NCI-H1694 (cell line): Measurements from ENCODE around the gene DNAAF5.

Experiments used
- DNase-seq: peaks from one replicate; lab custom pipeline; 2025; lab: John Stamatoyannopoulos, UW

DNAAF5 gene

DNA sequence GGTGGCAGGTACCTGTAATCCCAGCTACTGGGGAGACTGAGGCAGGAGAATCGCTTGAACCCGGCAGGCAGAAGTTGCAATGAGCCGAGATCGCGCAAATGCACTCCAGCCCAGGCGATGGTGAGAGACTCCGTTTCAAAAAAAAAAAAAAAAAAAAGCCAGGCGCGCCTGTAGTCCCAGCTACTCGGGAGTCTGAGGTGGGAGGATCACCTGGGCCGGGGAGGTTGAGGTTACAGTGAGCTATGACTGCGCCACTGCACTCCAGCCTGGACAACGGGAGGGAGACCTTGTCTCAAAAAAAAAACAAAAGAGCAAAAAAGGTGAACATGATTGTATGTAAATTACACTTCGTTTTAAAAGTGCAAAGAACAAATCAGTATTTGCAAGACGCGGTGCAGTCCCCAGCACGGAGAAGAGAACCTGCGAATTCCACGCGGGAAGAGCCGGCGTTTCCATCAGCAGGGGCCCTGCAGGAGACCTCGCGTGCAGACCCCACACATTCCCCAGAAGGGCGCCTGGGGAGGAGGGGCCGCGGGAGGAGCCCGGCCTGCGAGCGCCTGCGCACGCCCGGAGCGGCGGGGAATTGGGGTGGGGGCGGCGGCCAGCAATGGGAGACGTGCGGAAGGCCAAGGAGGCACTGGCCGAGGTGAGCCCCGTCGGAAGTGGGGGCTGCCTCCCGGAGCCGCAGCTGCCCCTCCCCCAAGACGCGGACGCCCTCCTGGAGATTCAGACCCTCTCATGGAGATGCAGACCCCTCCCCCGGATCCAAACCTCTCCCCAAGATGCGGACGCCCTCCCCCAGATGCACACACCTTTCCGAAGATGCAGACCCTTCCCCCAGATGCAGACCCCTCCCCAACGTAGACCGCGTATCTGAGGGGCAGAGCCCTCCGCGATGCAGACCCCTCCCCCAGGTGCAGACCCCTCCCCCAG, 89.1 kb downstream of the DNAAF5 start:
- peak; percentile 42 for DNase-seq

DNA sequence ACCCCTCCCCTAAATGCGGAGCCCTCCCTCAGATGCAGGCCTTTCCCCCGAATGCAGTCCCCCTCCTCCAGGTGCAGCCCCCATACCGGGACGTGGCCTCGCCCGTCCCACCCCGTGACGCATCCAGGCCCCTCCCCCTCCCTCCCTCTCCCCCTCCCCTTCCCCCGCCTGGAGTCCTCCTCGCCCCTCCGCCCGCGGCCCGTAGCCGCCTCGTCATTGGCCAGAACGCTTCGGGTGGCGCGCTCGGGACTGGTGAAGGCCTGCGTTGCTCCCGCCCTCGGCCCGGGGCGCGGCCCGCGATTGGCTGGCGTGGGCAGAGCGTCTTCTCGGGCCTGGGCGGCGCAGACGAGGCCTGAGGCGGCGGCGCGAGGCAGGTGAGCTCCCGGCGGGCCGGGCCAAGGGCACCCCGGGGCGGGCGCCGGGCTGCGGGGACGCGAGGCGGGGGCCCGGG, 89.8 kb downstream of the DNAAF5 start:
- DNase-seq: peak; percentile 92

DNA sequence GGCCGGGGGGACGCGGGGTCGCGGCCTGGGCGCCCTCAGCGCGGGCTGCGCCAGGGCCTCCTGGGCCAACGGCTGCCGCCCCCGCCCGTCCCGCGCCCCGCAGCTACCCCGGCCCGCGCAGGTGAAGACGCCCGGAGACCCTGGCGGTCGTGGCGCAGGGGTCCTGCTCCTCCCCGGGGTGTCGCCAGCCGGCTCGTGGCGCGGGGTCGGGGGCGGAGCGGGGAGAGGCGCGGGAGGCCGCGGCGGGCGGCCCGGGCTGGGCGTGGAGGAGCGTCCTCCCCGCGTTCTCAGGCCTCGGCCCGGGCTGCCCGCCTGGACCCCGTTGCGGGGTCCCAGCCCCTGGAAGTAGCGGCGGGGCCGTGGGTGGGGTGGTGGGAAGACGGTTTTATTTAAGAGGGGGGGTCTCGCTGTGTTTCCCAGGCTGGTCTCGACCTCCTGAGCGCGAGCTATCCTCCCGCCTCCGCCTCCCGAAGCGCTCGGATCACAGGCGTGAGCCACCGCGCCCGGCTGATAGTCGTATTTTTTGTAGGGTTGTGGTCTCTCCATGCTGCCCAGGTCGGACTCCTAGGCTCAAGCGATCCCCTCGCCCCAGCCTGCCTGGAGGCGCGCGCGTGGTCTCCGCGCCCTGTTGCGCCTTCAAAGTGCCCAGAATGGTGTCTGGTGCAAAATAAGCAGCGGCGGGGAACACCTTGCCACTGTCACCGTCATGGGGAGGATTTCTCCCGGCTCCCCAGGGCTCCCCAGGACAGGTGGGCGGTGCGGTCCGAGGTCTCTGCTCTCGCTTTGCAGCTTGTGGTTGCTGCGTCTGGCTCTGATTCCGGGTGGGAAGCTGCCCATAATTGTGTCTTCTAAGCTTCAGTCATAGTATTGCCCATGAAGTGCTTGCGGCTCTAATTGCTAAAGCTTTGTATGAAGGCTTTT, 90.5 kb downstream of the DNAAF5 start:
- no peak for DNase-seq

DNA sequence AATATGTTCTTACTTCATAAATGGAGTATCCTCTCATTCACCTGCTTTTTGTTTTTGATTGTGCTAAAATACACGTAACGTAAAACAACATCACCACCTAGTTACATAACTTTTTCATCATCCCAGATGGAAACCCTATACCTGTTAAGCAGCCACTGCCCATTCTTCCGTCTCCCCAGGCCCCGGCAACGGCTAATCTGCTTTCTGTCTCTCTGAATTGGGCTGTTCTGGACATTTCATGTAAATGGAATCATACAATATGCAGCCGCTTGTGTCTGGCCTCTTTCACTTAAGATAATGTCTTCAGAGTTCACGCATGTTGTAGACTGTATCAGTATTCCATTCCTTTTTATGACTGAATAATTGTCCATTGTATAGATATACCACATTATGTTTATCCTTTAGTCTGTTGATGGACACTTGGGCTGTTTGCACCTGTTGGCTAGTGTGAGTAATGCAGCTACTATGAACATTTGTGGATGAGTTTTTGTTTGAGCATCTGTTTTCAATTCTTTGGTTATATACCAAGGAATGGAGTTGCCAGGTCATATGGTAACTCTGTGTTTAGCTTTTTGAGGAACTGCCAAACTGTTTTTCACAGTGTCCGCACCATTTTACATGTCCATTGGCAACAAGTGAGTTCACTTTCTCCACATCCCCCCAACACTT, 91.7 kb downstream of the DNAAF5 start:
- no peak for DNase-seq

DNA sequence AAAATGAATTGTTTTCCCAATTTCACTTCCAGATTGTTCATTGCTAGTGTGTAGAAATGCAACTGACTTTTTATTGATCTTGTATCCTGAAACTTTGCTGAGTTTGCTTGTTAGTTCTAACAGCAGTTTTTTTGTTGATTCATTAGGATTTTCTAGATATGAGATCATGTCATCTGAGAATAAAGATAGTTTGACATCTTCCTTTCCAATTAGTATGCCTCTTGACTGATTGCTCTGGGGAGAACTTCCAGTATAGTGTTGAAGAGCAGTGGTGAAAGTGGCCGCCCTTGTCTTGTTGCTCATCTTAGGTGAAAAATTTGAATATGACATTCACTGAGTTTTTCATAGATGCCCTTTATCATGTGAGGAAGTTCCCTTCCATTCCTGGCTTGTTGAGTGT, 93.8 kb downstream of the DNAAF5 start:
- DNase-seq: no peak

DNA sequence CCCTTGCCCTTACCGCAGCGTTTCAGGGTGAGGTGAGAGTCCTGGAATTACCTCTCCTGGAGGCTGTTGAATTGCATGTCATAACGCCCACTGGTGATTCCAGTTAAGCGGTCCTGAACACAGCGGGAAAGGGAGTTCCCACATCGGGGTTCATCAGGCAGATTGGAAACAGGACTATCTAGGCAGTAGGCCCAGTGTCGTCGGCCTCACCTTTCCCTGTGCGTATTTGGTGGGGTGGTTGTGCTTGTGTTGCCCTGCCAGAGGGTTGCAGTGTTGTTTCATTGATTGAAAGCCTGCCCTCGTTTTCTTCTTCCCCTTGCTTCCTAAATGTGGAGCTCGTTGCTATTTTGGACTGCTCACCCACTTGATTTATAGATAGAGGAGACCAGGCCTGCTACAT, 95.2 kb downstream of the DNAAF5 start:
- DNase-seq: peak; percentile 54

DNA sequence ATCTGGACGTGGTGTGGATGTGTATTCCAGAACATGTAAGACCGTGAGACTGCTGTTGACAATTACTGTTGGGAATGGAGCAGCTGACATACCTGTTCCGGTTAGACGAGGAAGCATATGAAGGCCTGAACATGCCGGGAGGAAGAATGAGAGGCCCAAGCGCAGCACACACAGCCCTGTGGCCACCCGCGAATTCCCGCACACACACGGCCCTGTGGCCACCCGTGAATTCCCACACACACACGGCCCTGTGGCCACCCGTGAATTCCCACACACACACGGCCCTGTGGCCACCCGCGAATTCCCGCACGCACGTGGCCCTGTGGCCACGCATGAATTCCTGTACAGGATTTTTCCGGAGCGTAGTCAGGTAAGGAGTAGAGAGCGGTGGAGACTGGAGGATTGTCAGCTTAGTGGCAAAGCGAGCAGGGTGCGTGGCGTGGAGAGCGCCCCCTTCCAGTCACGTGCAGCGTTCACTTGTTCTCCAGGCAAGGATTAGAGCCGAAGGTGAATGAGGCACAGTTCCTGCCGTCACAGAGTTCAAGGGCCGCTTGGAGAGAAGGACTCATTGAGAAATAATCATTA, 96.3 kb downstream of the DNAAF5 start:
- DNase-seq: no peak

DNA sequence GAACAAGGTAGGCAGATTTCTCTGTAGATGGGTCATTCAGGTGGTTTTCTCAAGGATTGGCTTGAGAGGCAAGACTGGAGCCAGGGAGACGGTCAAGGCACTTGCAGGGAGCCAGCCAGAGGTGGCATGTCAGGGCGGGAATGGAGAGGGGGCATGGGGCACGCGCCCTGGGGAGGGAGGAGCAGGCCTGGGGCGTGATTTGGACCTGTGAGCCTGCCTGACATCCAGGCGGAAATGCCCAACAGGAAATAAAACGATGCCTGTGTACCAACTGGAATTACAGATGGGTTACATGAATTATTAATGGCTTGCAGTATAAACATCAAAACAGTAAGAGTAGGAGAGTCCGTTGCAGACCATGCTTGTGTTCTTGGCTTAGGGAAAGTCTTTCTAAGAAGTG, 97.2 kb downstream of the DNAAF5 start:
- peak; percentile 68 for DNase-seq

DNA sequence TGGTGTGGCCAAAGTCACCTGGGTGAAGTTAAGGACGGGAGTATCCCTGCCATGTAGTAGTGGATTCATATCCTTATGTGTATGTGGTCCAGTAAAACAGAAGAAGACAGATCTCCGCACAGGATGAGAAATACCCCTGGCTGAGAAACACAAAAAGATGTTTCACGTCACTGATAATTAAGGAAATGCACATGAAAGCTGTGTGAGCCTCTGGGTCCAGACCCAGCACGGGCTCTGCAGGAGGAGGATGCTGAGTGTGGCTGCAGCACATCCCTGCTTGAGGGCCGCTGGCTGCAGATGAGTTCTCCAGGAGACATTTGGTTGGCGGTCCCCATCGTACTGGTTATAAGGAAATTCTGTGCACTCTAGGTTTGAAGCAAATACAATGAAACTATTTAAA, 97.6 kb downstream of the DNAAF5 start:
- no peak for DNase-seq

DNA sequence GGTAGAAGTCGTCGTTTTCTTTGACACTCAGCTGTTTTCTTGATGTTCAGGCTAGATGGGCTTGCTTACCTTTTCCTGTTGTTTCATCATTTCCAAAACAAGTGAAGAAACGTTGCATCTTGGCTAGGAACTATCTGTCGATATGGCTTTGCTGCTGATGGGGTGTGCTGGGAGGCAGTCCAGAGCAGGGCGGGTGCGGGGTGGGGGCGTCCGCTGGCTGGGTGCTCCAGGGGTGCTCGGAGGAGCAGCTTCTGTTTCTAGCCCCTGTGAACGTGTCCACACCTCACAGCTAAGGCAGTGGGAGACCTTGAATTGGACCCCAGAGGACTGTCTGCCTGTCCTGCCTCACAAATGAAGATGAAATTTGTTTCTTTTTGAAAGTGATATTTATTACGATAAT, 98.2 kb downstream of the DNAAF5 start:
- DNase-seq: no peak

DNA sequence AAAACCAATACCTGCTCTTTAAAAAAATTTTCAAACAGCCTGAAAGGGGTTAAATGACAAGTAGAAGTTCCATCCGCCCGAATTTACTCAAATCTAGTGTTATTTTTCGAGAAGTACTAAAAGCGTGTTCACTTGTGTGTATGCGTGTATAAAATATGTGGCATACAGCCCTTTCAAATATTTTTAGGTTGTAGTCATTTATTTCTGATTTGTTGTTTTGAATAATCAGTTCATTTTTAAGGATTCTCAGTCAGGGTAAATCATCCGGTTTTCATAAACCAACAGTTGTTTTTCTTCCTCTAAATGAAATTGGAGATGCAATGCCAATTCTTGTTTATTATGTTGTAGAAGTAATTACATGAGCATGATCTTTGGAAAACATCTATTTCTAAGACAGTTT, 98.9 kb downstream of the DNAAF5 start:
- DNase-seq: no peak

DNA sequence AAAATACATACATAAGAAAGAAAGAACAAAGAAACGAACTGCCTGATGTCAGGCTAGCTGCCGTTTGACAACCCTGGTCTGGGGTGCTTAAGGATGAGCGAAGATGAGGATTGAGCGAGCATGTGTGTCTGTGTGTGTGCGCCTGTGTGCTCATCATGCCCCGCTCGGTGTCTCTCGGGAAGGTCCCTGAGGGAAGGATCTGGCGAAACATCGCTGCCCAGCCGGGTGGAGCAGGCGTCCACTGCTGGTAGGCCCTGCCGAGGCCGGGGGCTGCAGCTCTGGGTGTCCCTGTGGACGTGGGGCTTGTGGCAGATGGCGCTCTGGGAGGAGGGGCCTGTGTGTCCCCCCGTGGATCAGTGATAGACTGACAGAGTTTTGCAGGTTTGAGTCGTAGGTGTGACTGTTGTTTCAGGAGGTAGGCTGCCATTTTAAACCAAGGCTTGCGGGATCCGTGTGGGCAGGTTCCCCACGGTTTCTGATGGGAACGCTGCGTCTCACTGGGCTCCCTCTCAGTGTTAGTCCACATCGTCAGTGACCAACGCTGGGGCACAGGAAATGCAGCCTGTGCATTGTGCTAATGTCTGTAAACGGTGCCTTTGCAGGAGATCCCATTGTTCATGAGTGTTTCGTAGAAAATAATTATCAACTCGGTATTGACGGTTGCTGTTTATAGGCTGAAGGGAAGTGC, 99.9 kb downstream of the DNAAF5 start:
- DNase-seq: no peak

DNA sequence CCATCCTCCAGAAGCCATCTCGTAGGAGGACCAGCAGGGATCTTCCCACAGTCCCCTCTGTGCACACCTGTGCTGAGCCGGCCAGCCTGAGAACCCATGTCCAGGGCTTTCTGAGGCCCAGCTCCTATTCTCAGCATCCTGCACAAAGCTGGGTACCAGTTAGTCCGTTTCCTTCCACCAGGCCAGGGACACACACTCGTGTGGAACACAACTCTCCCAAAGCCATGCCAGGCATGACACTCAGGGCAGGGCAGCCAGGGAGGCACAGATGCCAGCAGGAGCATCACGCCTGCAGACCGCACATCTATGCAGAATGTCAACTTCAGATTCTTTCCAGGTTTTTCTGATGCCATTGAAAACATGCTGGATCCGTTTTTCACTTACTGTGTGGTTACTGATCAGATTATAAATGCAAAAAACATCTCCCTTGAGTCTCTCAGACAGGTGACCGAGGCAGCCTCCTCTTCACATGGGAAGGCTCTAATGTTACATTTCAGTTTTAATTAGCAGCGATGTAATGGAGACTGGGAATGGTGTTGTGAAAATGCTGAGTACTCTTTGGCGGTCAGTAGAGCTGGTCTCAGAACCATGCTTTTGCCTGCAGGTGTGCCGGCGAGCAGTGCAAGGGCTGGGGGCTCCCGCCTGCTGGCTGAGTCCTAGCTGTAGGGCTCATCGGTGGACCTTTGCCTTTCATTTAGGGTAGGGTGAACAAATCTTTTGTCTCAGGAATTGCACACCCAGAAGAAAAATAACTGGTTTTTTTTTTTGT, 102.5 kb downstream of the DNAAF5 start:
- DNase-seq: no peak

DNA sequence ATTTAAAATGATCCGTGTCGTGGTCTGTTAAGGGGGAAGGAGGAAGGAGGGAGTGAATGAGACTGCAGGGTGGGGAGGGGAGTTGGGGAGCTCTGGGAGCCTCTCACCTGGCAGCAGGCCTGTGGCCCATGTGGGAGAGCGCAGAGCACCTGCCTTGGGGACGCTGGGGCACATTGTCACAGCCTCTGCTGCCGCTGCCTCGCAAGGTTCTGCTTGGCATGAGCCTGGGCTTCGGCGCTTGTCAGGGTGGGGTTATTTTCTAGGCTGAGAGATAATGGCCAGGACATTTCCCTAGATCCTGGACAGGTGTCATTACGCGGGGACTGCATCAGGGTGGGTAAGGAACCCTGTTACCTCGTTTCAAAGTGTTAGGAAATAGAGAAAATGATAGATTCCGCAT, 103.6 kb downstream of the DNAAF5 start:
- no peak for DNase-seq

DNA sequence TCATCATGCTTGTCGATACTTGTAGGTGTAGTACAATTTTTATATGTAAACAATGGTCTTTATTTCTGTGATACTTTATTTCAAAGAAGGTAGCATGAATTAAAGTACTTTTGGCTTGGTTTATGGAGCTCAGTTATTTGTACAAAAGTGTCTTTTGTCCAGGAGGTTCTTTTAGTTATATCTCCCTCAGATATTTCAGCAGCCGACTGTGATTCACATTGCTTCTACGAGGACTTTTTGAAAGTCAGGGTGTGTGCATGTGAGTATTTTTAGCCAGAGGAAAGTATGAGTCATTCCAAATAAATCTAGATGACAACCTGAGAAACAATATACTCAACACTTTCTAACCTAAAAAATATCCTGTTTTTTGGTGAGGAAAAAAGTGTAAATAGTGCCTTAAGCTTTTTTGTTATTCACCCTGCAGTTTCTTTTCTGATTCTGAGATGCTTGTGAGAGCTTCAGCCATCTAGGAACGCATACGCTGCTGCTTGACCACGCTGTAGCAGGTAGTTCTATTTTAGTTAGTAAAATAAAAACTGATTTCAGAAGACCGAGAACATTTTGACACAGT, 105.2 kb downstream of the DNAAF5 start:
- DNase-seq: no peak

DNA sequence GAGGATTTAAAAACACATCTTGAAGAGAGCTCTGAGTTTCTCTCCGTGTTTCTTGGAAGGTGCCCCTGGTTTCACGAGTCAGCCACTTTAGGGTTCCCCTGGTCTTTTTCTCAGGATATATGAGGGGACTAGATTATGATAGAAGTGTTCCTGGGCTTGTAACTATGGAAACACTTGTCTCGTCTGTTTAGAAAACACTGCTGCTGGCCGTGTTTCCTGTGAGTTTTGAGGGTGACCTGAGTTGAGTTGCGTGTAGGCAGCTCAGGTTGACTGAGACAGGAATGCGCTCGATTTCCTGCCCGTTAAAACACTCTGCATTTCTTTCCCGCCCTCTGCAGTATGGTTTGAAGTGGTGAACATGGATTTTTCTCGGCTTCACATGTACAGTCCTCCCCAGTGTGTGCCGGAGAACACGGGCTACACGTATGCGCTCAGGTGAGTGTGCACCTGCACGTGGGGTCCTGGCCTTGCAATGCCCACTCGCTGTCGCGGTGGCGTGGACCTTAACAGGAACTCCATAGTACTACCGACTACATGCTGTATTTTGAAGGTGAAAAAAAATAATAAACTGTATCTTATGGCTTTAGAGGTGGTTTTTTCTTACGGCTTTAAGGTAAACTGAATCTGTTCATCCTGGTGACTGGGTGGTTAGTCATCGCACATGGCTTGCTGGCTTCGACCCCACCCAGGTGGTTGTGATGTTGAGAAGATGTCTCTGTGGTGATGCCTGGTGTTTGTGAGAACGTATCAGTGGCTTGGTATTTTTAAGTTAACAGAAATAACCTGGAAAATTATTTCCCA, 105.9 kb downstream of the DNAAF5 start, which contains the start of gene SUN1:
SUN1 (plus strand) TSS at position 310 of the 801 bp plus-strand sequence; CDS start at position 359, 49 bp downstream.
- DNase-seq: no peak

DNA sequence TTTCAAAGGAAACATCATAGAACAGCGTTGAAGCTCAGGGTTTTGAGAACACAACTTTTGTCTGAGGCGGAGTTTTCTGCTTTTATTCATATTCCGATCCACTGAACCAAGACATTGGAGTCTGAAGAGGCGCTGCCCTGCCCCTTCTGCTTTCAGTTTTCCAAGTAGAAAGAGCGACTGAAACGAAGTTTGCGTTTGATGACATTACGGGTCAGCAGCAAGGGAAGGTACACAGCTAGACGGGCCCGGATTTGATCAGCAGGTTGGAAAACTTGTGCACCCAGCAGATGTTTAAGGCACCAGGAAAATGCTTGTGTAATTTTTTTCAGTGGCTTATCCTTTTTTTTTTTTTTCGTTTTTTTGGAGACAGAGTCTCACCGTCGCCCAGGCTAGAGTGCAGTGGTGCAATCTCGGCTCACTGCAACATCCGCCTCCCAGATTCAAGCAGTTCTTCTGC, 106.5 kb downstream of the DNAAF5 start:
- no peak for DNase-seq

DNA sequence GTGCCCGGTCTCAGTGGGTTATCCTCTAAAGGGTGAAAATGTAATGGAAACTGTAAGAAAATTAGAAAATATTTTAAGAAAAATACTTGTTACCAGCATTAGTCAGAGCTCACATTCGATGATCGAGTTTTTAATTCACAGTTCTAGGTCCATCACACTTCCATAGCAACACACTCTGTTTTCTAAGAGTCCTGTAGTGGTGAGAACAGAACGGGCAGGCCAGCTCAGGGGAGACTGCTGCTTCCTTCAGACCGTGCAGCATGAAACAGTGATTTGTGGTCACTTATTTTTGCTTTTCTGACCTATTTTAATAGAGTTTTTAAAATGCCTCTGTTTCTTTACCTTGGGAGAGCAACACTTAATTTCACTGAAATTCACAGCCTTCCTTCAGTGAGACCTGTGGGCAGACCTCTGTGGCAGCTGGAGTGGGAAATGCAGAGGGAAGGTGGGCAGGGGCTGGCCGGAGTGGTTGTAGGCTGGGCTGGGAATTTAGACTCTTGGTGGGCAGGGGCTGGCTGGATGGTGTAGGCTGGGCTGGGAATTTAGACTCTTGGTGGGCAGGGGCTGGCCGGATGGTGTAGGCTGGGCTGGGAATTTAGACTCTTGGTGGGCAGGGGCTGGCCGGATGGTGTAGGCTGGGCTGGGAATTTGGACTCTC, 107.2 kb downstream of the DNAAF5 start:
- DNase-seq: no peak

DNA sequence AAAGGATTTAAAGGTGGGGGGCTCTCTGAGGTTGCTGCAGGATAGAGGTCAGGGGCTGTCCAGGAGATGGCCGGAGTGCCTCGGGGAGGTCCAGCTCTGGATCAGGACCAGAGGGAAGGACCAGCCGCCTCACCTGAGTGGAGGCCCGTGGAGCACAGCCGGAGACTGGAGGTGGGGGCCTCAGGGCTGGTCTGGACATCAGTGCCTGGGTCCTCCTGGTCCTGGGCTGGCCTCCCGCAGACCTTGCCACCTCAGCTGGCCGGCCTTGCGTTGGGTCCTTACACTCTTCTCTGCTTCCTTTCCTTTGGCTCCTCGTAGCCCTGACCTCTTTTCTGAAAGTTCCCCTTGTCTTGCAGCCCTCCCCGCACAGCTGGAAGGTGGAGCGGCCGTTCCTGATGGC, 107.8 kb downstream of the DNAAF5 start:
- DNase-seq: no peak
